GM18951 (cell line): ENCODE data around the gene SERPINB12.

Source experiments
- POLR2A ChIP-seq: IDR thresholded peaks from 4 replicates; pipeline ENCODE4 v1.6.1; 2011; ENCODE audit warnings: mild to moderate bottlenecking; ENCODE audit not compliant: insufficient read length, insufficient read depth; ENCODE audit errors: extremely low read depth
- in situ Hi-C: fragments of 300-500 bp; cut with MboI; formaldehyde crosslinking; loops from one replicate; pipeline ENCODE4 v1.12.0; 2022; ENCODE audit warnings: low sequenced_read_pairs, mixed read lengths, inconsistent platforms; ENCODE audit not compliant: unreplicated experiment

SERPINB12 gene

DNA sequence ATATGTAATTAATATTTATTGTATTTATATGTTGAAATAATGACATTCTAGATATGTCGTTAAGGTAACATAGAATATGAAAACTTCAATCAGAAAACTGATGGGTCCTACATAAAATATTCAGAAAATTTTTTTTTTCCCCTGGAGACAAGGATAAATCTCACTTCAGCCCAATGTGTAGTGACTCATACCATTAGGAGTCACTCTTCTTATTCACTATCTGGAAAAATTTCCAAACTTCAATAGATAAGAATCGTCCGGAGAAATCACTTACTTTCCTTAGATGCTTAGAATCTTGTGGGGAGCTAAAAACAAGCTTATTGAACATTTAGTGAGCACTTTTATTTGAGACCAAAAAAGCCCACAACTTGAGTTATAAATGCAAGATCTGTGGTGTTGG is 49.6 kb downstream of the SERPINB12 start:
- in situ Hi-C loops = no loop called here
- no peak for TF ChIP-seq POLR2A

DNA sequence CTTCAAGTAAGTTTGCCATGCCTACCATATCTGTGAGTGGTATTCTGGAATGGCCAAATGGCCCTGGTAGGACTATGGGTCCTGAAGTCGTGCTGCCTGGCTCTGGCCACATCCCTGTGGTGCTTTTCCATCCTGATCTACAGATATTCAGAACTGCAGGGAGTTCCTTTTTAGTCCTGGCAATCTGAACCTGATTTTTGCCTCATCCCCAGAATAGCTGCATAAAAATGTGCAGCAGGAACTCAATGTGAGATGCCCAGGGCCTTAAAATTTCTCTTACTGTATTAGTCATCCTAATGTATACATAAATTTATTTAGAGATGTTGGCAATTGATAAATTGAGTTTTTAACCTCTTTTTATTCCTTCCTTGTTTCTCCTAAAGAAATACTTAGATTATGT is 50.3 kb downstream of the SERPINB12 start:
- in situ Hi-C loops = no loop called here
- no peak for TF ChIP-seq POLR2A

DNA sequence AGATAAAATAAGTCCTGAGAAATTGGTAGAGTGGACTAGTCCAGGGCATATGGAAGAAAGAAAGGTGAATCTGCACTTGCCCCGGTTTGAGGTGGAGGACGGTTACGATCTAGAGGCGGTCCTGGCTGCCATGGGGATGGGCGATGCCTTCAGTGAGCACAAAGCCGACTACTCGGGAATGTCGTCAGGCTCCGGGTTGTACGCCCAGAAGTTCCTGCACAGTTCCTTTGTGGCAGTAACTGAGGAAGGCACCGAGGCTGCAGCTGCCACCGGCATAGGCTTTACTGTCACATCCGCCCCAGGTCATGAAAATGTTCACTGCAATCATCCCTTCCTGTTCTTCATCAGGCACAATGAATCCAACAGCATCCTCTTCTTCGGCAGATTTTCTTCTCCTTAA is 54.8 kb downstream of the SERPINB12 start:
- in situ Hi-C loops = no loop called here
- TF ChIP-seq POLR2A = no peak

DNA sequence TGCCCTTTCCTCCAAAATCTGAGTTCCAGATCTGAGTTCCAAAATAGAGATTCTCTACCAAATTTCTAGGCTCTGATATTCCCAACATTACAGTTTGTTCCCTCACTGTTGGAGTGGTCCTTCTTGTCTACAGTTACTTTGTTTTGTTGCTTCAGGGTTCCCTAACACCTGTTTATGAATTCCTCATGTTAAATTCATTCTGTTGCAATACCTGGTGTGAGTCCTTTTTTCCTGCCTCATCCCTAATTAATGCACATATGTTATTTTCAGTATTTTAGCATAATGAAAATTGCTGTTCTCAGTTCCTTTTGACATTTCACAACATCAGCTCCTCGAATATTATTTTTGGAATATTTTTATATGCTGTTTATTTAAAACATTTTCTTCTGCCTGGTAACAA is 61.2 kb downstream of the SERPINB12 start:
- in situ Hi-C loops = no loop called here
- TF ChIP-seq POLR2A = no peak

DNA sequence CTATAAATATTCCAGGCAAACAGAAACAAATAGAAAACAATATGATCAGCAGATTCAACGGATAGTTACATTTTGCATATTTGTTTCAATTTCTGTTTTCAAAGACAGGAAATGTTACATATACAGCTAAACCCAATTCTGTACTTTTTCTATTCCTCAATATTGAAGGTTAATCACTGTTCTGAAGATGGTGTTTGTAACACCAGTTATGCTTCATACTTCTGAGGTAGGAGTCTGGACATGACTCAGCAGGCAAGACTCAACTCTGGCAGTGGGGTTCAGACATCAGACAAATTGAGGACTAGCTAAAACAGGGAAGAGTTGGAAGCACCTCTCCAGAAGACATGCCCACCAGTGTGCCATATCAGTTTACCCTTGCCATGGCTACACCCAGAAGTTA is 61.6 kb downstream of the SERPINB12 start:
- in situ Hi-C loops = no loop called here

DNA sequence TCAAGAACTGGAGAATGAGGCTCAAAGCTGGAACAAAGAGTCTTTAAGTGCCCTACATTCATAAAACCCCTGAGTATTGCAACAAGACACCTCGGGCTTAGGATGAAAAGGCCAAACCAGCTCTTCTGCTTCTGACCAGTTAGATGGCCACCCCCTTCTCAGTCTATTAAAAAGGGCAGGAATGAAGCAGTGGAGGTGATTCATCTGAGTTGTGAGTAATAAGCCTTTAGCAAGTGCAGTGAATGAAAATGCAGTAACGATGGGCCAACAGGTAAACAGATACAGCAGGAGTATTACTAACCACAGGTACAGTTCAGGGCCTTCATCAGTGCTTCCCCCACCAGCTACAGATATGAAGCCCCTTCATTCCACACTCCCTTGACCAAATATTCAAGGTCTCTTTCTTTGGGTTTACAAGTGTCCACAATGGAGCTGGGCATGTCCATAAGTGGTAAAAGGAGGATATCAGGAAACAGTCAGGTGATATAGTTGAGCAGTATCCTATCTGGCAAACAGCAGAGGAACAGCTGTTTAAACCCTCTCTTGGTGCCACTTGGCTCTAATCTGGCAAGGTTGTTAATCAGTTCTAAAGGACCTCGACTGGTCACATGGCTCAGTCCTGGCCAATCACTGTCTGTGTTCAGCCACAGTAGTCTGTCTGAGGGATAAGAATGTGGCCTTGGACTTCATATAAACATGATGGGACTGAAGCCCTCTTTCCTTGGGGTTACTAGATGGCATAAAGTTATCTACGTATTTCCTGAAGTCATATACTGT is 62.8 kb downstream of the SERPINB12 start:
- no peak for TF ChIP-seq POLR2A
- in situ Hi-C loops = no loop called here

More for the DNA sequence above, 61.6 kb downstream of the SERPINB12 start:
- no peak for TF ChIP-seq POLR2A

DNA sequence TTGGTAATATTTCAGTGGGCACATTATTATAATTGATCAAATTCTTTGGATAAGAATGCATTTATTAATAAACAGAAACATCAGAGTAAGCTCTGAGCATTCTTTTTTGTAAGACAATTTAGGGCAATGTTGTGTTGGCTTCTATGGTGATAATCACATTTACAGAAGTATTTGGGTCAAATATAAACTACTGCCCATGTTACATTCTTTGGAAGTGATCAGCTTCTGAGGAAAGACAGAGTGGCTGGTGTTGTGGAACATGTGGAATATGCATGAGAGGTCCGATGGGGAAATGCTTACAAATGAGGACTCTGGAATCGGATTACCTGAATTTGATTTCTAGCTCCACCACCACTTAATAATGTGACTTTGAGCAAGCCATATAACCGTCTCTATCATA is 64.4 kb downstream of the SERPINB12 start:
- TF ChIP-seq POLR2A = no peak
- in situ Hi-C loops = no loop called here

DNA sequence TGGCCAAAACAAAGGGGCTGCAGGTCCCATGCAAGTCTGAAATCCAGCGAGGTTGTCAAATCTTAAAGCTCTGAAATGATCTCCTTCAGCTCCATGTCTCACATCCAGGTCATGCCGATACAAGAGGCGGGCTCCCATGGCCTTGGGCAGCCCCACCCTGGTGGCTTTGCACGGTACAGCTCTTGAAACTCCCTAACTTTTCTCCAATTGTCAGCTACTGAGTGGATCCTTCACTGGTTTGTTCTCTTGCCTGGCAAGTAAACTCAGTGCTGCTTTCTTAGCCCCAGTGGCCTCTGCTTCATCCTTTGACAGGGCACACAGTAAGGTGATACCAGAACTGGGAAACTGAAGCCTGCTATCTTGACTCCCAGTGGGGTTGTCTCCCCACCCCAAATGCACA is 71.3 kb downstream of the SERPINB12 start:
- in situ Hi-C loops = no loop called here
- no peak for TF ChIP-seq POLR2A

DNA sequence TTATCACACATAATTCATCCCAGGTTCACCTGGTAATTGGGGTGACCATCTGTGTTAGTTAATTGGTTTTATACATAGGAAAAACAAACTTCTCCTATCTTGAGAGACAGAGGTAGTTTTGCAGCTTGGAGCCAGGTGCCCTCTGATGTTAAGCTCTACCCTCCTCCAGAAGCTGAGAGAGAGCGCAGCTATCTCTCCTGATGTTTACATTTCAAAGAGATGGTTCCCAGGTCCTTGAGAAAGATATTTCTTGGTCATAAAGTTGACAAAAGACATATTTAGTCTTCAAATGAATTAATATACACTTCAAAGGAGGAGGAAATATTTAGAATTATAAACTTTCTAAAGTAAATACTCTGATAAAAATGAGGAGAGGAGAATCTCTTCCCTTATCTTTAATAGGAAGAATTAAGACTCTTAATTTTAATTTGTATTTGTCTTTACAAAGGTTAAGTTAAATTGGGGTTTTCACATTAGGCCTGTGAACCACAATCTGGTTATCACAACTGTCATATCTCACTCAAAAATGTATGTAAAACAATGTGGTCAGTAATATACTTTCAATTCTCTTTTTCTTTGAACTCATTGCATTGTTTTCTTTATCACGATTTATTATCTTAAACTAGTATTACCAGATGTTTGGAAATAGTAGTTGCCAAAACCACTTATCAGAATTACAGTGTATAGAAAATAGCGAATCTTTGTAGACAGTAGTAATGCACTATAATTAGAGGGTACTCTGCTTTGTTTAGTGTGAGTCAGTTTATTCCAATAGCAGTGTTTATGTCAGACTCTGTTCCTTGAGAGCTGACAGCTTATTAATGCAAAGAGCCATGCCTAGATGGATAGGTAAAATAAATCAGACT is 75.1 kb downstream of the SERPINB12 start:
- no peak for TF ChIP-seq POLR2A
- in situ Hi-C loops = no loop called here

DNA sequence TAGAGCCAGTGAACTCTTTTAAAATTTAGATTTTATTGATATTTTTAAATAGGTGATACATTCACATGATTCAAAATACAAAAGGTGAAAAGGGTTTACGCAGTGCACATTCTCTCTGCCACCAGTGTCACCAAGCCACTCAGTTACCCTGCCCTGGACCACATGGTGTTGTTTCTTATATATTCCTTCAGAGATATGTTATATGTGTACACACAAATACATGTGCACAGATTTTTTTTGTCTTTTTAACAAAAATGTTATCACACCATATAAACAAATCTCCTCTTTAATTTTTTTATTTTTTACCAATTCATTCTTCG is 75.7 kb downstream of the SERPINB12 start:
- TF ChIP-seq POLR2A = no peak
- in situ Hi-C loops = no loop called here
